Endothelial cell of umbilical vein (primary cell): Measurements from ENCODE around the gene ADGRG1. TPM values are rescaled to one million over a fixed set of nuclear protein-coding genes. Genes with fewer than 3 reads are reported as not detected.

Experiments
- BruUV-seq: library from RNA; stranded (reverse); fragments of 400-500 nt; replicated peaks from 2 replicates; lab custom pipeline; 2021; lab: Mats Ljungman, UMichigan
- CTCF ChIA-PET: fragments of 300-600, 350-600 bp; sonication (Branson Sonifier 250); formaldehyde crosslinking; loops from one replicate; lab custom pipeline; 2021; ENCODE audit warnings: antibody characterized with exemption, inconsistent platforms; lab: Charles Lee
- POLR2A ChIA-PET: fragments of 300-600, 350-600 bp; sonication (Branson Sonifier 250); formaldehyde crosslinking; loops from one replicate; lab custom pipeline; 2021; ENCODE audit warnings: antibody characterized with exemption, inconsistent platforms; lab: Charles Lee
- DNase-seq: peaks from one replicate; pipeline ENCODE4 v3.0.0-alpha.2; 2011; ENCODE audit warnings: low read depth, low spot score
- FAIRE-seq: peaks from 2 replicates; lab custom pipeline; 2011; peaks lifted over from hg19 to GRCh38; lab: Jason Lieb, UNC
- H2AFZ ChIP-seq: 2 replicates; pipeline ENCODE4 v1.6.0; 2012; ENCODE audit warnings: low read depth, low read length, control low read depth, inconsistent platforms
- H3K27ac ChIP-seq: 2 replicates; pipeline ENCODE4 v1.5.1; 2011; ENCODE audit warnings: low read depth, mild to moderate bottlenecking, control low read depth, low read length, moderate library complexity; ENCODE audit not compliant: insufficient read depth
- H3K27me3 ChIP-seq, 2 experiments: 2 replicates each; pipeline versions ENCODE4 v1.6.0 to v1.6.1; 2011; ENCODE audit warnings: low read length in 2 of 2, mixed read lengths in 1 of 2; ENCODE audit not compliant: control insufficient read depth in 2 of 2, insufficient read depth in 2 of 2
- H3K36me3 ChIP-seq, 2 experiments: 2 replicates in 1 of 2; 3 replicates in 1 of 2; pipeline ENCODE4 v1.5.1; 2011; ENCODE audit warnings: low read length in 2 of 2, mild to moderate bottlenecking in 1 of 2, moderate library complexity in 1 of 2; ENCODE audit not compliant: control insufficient read depth in 2 of 2, insufficient read depth in 2 of 2; ENCODE audit errors: extremely low read depth in 1 of 2
- H3K4me1 ChIP-seq: 3 replicates; pipeline ENCODE4 v1.5.1; 2011; ENCODE audit warnings: mild to moderate bottlenecking, low read length; ENCODE audit not compliant: control insufficient read depth, insufficient read depth; ENCODE audit errors: extremely low read depth
- H3K4me2 ChIP-seq: 2 replicates; pipeline ENCODE4 v1.6.1; 2011; ENCODE audit warnings: low read length, control low read depth, mixed read lengths; ENCODE audit not compliant: insufficient read depth
- H3K4me3 ChIP-seq, 3 experiments: fragments of 200-600 bp in 1 of 3; sonication (generic), shearing (Covaris generic) in 1 of 3; replicated peaks in 1 of 3; 2 replicates each; pipeline ENCODE4 v1.5.1; 2011 to 2016; ENCODE audit warnings: control low read depth in 3 of 3, low read length in 3 of 3, mild to moderate bottlenecking in 2 of 3, inconsistent platforms in 1 of 3, low read depth in 1 of 3, moderate library complexity in 1 of 3; ENCODE audit not compliant: insufficient read depth in 1 of 3
- H3K79me2 ChIP-seq: 2 replicates; pipeline ENCODE4 v1.6.0; 2012; ENCODE audit warnings: low read length, inconsistent platforms; ENCODE audit not compliant: control insufficient read depth, insufficient read depth
- H3K9ac ChIP-seq: replicated peaks from 2 replicates; pipeline ENCODE3; 2011; ENCODE audit warnings: low read length, control low read depth; ENCODE audit not compliant: insufficient read depth; ENCODE audit errors: extremely low read depth
- H3K9me1 ChIP-seq: replicated peaks from 3 replicates; pipeline ENCODE4 v1.6.0; 2011; ENCODE audit warnings: mild to moderate bottlenecking, low read length; ENCODE audit not compliant: control insufficient read depth, insufficient read depth; ENCODE audit errors: extremely low read depth
- H3K9me3 ChIP-seq: replicated peaks from 2 replicates; pipeline ENCODE4 v1.5.1; 2012; ENCODE audit warnings: low read length, inconsistent platforms; ENCODE audit not compliant: control insufficient read depth, insufficient read depth
- H4K20me1 ChIP-seq: replicated peaks from 2 replicates; pipeline ENCODE3; 2011; ENCODE audit warnings: mild to moderate bottlenecking, low read length; ENCODE audit not compliant: control insufficient read depth, insufficient read depth; ENCODE audit errors: extremely low read depth
- EZH2 ChIP-seq: IDR thresholded peaks from 2 replicates; pipeline ENCODE4 v1.6.1; 2012; ENCODE audit warnings: borderline replicate concordance, low read depth, mild to moderate bottlenecking, moderate library complexity, low read length, inconsistent platforms; ENCODE audit not compliant: severe bottlenecking
- JUN ChIP-seq: IDR thresholded peaks from 2 replicates; pipeline ENCODE4 v1.6.1; 2011; ENCODE audit warnings: borderline replicate concordance, low read depth; ENCODE audit not compliant: insufficient read length, insufficient read depth
- POLR2A ChIP-seq: IDR thresholded peaks from 2 replicates; pipeline ENCODE4 v1.6.1; 2012; ENCODE audit warnings: low read depth, mild to moderate bottlenecking, control low read depth, low read length
- dilution Hi-C: fragments of 300-500 bp; cut with MboI; formaldehyde crosslinking; loops from one replicate; pipeline ENCODE4 v1.15.0; 2019; ENCODE audit warnings: low sequenced_read_pairs; ENCODE audit not compliant: extremely low pct_ligation_motif_present
- intact Hi-C: fragments of 100-400 bp; cut with micrococcal nuclease; formaldehyde crosslinking; loops from one replicate; pipeline ENCODE4 v1.10.0; 2022
- polyA plus RNA-seq, 4 experiments: library from polyadenylated mRNA; depleted of rRNA in 3 of 4; stranded (reverse) in 3 of 4; unstranded in 1 of 4; fragments of >200 nt; gene quantifications; 2 replicates each; pipeline versions ENCODE4 v1.2.1 to v1.2.3, GENCODE V29; 2011 to 2012; ENCODE audit warnings: missing spikeins in 1 of 4
- total RNA-seq: library from RNA; stranded (reverse); gene quantifications from 2 replicates; pipeline ENCODE4 v1.2.3, GENCODE V29; 2021
- TF ChIP-seq, protein P1 (sequence below), 2 donors: IDR thresholded peaks; 1 replicate in 1 of 2; 2 replicates in 1 of 2; pipeline ENCODE4 v1.5.1; 2011; ENCODE audit warnings: low read length in 2 of 2, mild to moderate bottlenecking in 2 of 2, moderate library complexity in 2 of 2, control low read depth in 1 of 2, inconsistent platforms in 1 of 2, low read depth in 1 of 2; ENCODE audit not compliant: insufficient read depth in 1 of 2; ENCODE audit errors: extremely low read depth in 1 of 2

Gene ADGRG1
- total and polyA plus RNA-seq, 2 donors (not counting 3 experiments of a cell fraction or from before 2014, with no cell fraction given), result 45.6 to 92.5 TPM

DNA sequence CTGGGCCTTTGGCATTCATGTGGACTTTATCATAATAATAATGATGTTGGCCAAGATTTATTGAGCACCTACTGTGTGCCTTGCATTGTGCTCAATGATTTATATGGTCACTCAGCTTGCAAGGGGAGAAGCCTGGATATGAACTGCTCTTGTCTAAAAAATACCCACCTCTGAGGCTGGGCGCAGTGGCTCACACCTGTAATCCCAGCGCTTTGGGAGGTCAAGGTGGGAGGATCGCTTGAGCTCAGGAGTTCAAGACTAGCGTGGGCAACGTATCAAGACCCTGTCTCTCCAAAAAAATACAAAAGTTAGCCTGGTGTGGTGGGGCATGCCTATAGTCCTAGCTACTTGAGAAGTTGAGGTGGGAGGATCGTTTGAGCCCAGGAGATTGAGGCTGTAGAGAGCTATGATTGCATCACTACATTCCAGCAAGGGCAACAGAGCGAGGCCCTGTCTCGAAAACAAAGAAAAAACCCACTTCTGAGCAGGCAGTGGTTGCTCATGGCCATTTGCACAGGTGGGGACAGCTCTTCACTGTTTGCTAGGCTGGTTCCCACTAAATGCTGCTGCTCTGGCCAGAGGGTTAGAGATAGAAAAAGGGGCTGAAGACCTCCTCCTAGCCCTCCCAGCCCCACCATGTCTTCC is 4.3 kb upstream of the ADGRG1 start:
- Histone ChIP-seq H3K9ac (no peak overlapping the region), H2AFZ (no peak overlapping the region), H3K27ac (no peak overlapping the region), H3K9me3 (no peaks in the 10 kb centered on the region), H3K36me3 (no peaks in the 10 kb centered on the region), H3K4me2 (no peak overlapping the region), H3K4me3 (no peak overlapping the region), H3K4me1 (peaks cover 16% of the 10 kb centered on the region), H4K20me1 (no peaks in the 10 kb centered on the region), H3K79me2 (peaks cover 6% of the 10 kb centered on the region), H3K9me1 (no peaks in the 10 kb centered on the region), H3K27me3 (no peaks in the 10 kb centered on the region)
- intact Hi-C loops, result no loop called here
- POLR2A ChIA-PET, result no interaction called here
- CTCF ChIA-PET, result interaction anchor here (0.6 to 2.1 kb wide), 6 partner anchors 13 to 33 kb away, joined by 3 to 8 read pairs (median 5); no protein-coding TSS in a partner anchor
- FAIRE-seq, result no peak
- dilution Hi-C loops, result no loop called here
- no TSS peak for BruUV-seq
- DNase-seq, result no peak
- TF ChIP-seq EZH2, result no peak
- TF ChIP-seq, protein P1, sequence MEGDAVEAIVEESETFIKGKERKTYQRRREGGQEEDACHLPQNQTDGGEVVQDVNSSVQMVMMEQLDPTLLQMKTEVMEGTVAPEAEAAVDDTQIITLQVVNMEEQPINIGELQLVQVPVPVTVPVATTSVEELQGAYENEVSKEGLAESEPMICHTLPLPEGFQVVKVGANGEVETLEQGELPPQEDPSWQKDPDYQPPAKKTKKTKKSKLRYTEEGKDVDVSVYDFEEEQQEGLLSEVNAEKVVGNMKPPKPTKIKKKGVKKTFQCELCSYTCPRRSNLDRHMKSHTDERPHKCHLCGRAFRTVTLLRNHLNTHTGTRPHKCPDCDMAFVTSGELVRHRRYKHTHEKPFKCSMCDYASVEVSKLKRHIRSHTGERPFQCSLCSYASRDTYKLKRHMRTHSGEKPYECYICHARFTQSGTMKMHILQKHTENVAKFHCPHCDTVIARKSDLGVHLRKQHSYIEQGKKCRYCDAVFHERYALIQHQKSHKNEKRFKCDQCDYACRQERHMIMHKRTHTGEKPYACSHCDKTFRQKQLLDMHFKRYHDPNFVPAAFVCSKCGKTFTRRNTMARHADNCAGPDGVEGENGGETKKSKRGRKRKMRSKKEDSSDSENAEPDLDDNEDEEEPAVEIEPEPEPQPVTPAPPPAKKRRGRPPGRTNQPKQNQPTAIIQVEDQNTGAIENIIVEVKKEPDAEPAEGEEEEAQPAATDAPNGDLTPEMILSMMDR (IDR thresholded peaks at IDR 0.05; ENCODE audit: extremely low read depth in 1 of 2, insufficient read depth in 1 of 2, low read depth in 1 of 2, low read length in 2 of 2), result no peak
- TF ChIP-seq POLR2A, result no peak
- TF ChIP-seq JUN, result no peak
